Measurements from ENCODE around the gene DGAT2. TPM values are rescaled to one million over a fixed set of nuclear protein-coding genes. Genes with fewer than 3 reads are reported as not detected.

DGAT2 gene
- total RNA-seq, 1 donor from 2014 or later: 1.3 TPM

DNA sequence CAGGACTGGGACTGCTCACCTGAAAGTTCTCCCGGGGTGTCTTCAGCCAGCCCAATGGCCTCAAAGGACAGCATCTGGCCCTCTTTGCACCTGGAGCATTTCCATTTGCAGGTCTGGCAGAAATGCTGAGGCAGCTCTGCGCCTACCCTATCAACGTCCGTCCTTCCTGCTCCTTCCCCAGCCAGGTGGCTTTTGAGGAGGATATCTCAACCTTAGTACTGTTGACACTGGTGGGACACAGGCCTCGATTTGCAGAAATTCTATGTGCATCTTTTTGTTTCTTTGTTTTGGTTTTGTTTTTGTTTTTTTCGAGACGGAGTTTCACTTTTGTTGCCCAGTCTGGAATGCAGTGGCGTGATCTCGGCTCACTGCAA is 45.9 kb upstream of the DGAT2 start:
- no peak overlapping the region for H3K4me3 Mint-ChIP-seq (ENCODE audit: unreplicated experiment)
- H3K9me3 Mint-ChIP-seq (ENCODE audit: low read depth): no peaks in the 10 kb centered on the region
- peaks cover 4% of the 10 kb centered on the region for H3K4me1 Mint-ChIP-seq (ENCODE audit: low read depth)
- no peak overlapping the region for H3K27ac Mint-ChIP-seq (ENCODE audit: unreplicated experiment)
- H3K36me3 Mint-ChIP-seq (ENCODE audit: low read depth): no peaks in the 10 kb centered on the region
- no peak for DNase-seq (ENCODE audit: low spot score)
- TF ChIP-seq, protein P1, sequence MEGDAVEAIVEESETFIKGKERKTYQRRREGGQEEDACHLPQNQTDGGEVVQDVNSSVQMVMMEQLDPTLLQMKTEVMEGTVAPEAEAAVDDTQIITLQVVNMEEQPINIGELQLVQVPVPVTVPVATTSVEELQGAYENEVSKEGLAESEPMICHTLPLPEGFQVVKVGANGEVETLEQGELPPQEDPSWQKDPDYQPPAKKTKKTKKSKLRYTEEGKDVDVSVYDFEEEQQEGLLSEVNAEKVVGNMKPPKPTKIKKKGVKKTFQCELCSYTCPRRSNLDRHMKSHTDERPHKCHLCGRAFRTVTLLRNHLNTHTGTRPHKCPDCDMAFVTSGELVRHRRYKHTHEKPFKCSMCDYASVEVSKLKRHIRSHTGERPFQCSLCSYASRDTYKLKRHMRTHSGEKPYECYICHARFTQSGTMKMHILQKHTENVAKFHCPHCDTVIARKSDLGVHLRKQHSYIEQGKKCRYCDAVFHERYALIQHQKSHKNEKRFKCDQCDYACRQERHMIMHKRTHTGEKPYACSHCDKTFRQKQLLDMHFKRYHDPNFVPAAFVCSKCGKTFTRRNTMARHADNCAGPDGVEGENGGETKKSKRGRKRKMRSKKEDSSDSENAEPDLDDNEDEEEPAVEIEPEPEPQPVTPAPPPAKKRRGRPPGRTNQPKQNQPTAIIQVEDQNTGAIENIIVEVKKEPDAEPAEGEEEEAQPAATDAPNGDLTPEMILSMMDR (IDR thresholded peaks at IDR 0.05): no peak
- no peaks in the 10 kb centered on the region for H3K27me3 Mint-ChIP-seq (ENCODE audit: low read depth)

DNA sequence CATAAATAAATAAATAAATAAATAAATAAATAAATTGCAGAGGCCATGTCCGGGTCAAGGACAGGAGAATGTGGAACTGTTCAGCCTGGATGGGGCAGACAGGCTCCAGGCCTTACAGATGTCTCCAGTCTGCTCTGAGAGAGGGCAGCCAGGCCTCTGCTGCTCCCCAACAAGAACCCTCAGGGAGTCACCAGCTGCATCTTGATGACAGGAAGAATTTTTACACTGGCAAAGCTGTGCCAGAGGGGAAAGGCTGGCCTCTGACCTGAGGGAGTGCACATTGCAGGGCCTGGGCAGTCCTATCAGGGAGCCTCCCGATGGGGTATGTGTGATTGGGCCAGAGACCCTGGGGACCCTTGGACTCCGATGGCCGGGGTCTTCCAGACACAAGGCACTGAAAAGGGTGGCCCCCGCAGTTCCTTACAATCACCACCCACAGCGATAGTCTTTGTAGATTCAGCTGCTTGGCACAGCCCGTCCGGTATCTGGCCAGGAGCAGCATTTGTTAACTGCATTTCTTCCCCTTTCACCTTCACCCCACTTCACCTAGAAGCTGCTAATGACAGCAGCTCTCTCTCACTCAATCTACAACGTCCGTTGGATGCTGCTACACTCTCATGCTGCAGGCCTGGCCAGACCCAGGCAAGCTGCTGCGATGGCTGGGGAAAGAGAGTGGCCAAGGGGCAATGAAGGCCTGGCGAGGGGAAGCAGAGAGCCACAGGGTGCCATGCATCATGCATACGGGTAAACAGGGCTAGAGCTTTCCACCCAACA is 42.8 kb upstream of the DGAT2 start:
- Mint-ChIP-seq H3K36me3 (ENCODE audit: low read depth) (no peaks in the 10 kb centered on the region), H3K4me3 (ENCODE audit: unreplicated experiment) (no peak overlapping the region), H3K4me1 (ENCODE audit: low read depth) (peaks cover 4% of the 10 kb centered on the region), H3K27ac (ENCODE audit: unreplicated experiment) (no peak overlapping the region), H3K9me3 (ENCODE audit: low read depth) (no peaks in the 10 kb centered on the region), H3K27me3 (ENCODE audit: low read depth) (peaks cover 2% of the 10 kb centered on the region)
- TF ChIP-seq, protein P1 (IDR thresholded peaks at IDR 0.05): no peak
- no peak for DNase-seq (ENCODE audit: low spot score)

DNA sequence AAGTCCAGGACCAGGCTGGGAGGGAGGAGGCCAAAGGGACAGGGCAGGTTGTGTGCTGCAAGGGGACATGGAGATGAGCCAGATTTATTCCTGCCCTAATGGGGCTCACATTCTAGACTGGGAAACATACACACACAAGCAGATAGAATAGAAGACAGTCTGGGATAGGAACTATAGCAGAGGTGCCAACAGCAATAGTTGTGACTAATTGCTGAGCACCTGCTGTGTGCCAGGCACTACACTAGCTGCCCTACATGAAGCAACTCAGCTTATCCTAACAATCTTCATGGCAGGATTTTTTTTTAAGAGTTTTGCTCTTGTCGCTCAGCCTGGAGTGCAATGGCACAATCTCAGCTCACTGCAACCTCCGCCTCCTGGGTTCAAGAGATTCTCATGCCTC is 39.6 kb upstream of the DGAT2 start:
- Mint-ChIP-seq H3K27ac (ENCODE audit: unreplicated experiment) (no peak overlapping the region), H3K27me3 (ENCODE audit: low read depth) (peaks cover 4% of the 10 kb centered on the region), H3K36me3 (ENCODE audit: low read depth) (no peaks in the 10 kb centered on the region), H3K4me3 (ENCODE audit: unreplicated experiment) (no peak overlapping the region), H3K4me1 (ENCODE audit: low read depth) (no peaks in the 10 kb centered on the region), H3K9me3 (ENCODE audit: low read depth) (no peaks in the 10 kb centered on the region)
- no peak for DNase-seq (ENCODE audit: low spot score)
- TF ChIP-seq, protein P1 (IDR thresholded peaks at IDR 0.05): no peak

DNA sequence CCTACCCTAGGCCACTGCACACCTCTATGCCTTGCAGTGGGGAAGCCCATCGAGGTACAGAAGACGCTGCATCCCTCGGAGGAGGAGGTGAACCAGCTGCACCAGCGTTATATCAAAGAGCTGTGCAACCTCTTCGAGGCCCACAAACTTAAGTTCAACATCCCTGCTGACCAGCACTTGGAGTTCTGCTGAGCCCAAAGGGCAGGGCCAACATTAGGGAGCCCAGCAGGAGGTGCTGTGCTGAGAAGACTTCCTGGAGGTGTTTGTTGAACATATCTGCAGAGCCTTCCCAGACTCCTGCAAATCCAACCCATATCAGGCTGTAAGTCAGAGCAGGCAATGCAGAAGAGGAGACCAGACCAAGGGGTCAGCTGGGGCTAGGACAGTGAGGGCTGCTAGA is 37.5 kb upstream of the DGAT2 start:
- no peaks in the 10 kb centered on the region for H3K4me1 Mint-ChIP-seq (ENCODE audit: low read depth)
- peaks cover 4% of the 10 kb centered on the region for H3K27me3 Mint-ChIP-seq (ENCODE audit: low read depth)
- no peaks in the 10 kb centered on the region for H3K9me3 Mint-ChIP-seq (ENCODE audit: low read depth)
- no peak overlapping the region for H3K27ac Mint-ChIP-seq (ENCODE audit: unreplicated experiment)
- no peaks in the 10 kb centered on the region for H3K36me3 Mint-ChIP-seq (ENCODE audit: low read depth)
- no peak for DNase-seq (ENCODE audit: low spot score)
- TF ChIP-seq, protein P1 (IDR thresholded peaks at IDR 0.05): no peak
- H3K4me3 Mint-ChIP-seq (ENCODE audit: unreplicated experiment): no peak overlapping the region

DNA sequence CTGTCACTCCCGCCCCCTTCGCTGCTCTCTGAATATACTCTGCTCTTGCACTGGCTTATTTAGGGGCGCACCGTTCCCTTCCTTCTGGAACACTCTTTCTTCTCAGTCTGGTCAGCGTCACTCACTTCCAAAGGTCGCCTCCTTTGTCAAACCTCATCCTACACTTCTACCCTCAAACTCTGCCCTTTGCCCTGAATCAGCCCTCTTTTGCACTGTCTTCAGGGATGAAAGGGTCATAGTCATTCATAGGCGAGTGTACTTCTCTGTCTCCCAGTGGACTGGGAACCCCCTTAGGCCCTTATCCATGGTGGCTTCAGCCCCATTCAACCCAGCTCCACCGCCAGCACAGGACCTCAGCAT is 35.5 kb upstream of the DGAT2 start:
- no peak for DNase-seq (ENCODE audit: low spot score)
- H3K36me3 Mint-ChIP-seq (ENCODE audit: low read depth): no peaks in the 10 kb centered on the region
- no peaks in the 10 kb centered on the region for H3K4me1 Mint-ChIP-seq (ENCODE audit: low read depth)
- no peak overlapping the region for H3K4me3 Mint-ChIP-seq (ENCODE audit: unreplicated experiment)
- TF ChIP-seq, protein P1 (IDR thresholded peaks at IDR 0.05): no peak
- peaks cover 9% of the 10 kb centered on the region for H3K27me3 Mint-ChIP-seq (ENCODE audit: low read depth)
- no peaks in the 10 kb centered on the region for H3K9me3 Mint-ChIP-seq (ENCODE audit: low read depth)
- no peak overlapping the region for H3K27ac Mint-ChIP-seq (ENCODE audit: unreplicated experiment)

Data from chondrocyte (in vitro differentiated cells).